ENCODE results near the gene GPC6.

The GPC6 gene

DNA sequence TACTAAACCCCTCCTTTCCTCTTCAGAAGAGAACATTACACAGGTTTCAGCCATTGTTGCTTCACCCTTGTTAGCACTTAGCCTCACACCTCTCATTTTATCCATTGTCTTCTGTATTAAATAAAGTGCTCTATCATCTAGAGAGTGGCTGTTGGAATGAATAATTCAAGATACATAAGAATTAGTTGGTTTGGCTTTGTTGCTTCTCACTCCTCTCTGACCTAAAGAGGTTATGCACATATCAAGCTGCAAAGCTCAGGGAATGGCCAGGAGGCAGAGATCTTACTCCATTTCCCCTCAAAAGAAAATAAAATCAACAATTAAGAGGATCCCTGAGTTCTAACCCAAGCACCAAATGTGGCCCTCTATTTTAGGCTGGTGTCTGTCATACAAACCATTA, 1173.2 kb downstream of the GPC6 start:
- Histone ChIP-seq H4K8ac (ENCODE audit: low read depth, low read length) (no peak overlapping the region), H2AK5ac (ENCODE audit: low read depth, low read length) (no peak overlapping the region), H4K91ac (ENCODE audit: low read depth, low read length, poor library complexity) (no peak overlapping the region), H3K27me3 (ENCODE audit: control insufficient read depth in 3 of 3, insufficient read depth in 3 of 3, low read depth in 1 of 3, low read length in 3 of 3) (no peaks in the 10 kb centered on the region), H3K4ac (ENCODE audit: low read length) (no peak overlapping the region), H3K27ac (replicated peaks; ENCODE audit: low read length) (no peak overlapping the region), H3K18ac (ENCODE audit: low read length) (no peak overlapping the region), H2BK15ac (ENCODE audit: low read length) (no peak overlapping the region), H3K14ac (ENCODE audit: low read length) (no peak overlapping the region), H3K23ac (ENCODE audit: low read depth, low read length, poor library complexity) (no peak overlapping the region), H2BK120ac (ENCODE audit: low read depth, low read length) (no peak overlapping the region), H3K4me1 (ENCODE audit: control insufficient read depth in 2 of 2, insufficient read depth in 1 of 2, low read depth in 1 of 2, low read length in 2 of 2) (peaks cover 0 to 1% of the 10 kb centered on the region in 2 donors), H3K4me3 (ENCODE audit: low read length in 2 of 2) (no peak overlapping the region), H2BK12ac (ENCODE audit: low read length) (no peak overlapping the region), H3K9ac (ENCODE audit: low read depth, low read length, poor library complexity) (no peak overlapping the region), H3K79me1 (ENCODE audit: low read depth, low read length) (no peaks in the 10 kb centered on the region), H3K4me2 (ENCODE audit: insufficient read depth, low read length, poor library complexity, severe bottlenecking) (no peak overlapping the region), H2BK5ac (ENCODE audit: low read length) (no peak overlapping the region), H3K36me3 (replicated peaks in 1 of 2; ENCODE audit: control insufficient read depth in 2 of 2, insufficient read depth in 2 of 2, low read length in 2 of 2) (peaks cover 0 to 1% of the 10 kb centered on the region in 2 donors), H3K9me3 (replicated peaks in 1 of 2; ENCODE audit: control insufficient read depth in 2 of 2, insufficient read depth in 1 of 2, low read depth in 1 of 2, low read length in 2 of 2) (no peaks in the 10 kb centered on the region), H2AFZ (ENCODE audit: low read length) (no peak overlapping the region)
- no peak for DNase-seq (ENCODE audit: low spot score)

DNA sequence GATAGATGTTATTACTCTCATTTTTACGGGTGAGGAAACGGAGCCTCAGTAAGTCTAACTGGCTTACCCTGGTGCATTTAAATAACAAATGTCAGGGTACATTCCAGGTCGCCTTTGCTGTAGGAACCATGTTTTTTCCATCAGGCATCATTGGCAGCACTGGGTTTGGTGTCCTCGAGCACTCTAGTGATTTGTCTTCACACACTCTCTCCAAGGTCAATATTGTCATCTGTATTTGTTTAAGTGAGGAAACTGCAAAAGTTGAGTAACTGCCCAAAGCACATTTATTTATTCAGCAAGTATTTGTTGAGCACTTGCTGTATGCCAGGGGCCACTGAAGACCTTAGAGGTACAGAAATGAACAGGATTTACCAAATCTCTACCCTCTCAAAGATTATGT, 1174.3 kb downstream of the GPC6 start:
- DNase-seq (ENCODE audit: low spot score) = no peak
- no peak overlapping the region for H3K18ac ChIP-seq (ENCODE audit: low read length)
- no peaks in the 10 kb centered on the region for H3K9me3 ChIP-seq (replicated peaks in 1 of 2; ENCODE audit: control insufficient read depth in 2 of 2, insufficient read depth in 1 of 2, low read depth in 1 of 2, low read length in 2 of 2)
- H3K36me3 ChIP-seq (replicated peaks in 1 of 2; ENCODE audit: control insufficient read depth in 2 of 2, insufficient read depth in 2 of 2, low read length in 2 of 2) = peaks cover 0 to 1% of the 10 kb centered on the region in 2 donors
- no peak overlapping the region for H3K14ac ChIP-seq (ENCODE audit: low read length)
- H4K8ac ChIP-seq (ENCODE audit: low read depth, low read length) = no peak overlapping the region
- no peak overlapping the region for H3K4me3 ChIP-seq (ENCODE audit: low read length in 2 of 2)
- H2BK12ac ChIP-seq (ENCODE audit: low read length) = no peak overlapping the region
- no peak overlapping the region for H3K4me2 ChIP-seq (ENCODE audit: insufficient read depth, low read length, poor library complexity, severe bottlenecking)
- H3K79me1 ChIP-seq (ENCODE audit: low read depth, low read length) = no peaks in the 10 kb centered on the region
- no peak overlapping the region for H3K9ac ChIP-seq (ENCODE audit: low read depth, low read length, poor library complexity)
- no peak overlapping the region for H2BK15ac ChIP-seq (ENCODE audit: low read length)
- no peak overlapping the region for H4K91ac ChIP-seq (ENCODE audit: low read depth, low read length, poor library complexity)
- H2AK5ac ChIP-seq (ENCODE audit: low read depth, low read length) = no peak overlapping the region
- no peak overlapping the region for H2AFZ ChIP-seq (ENCODE audit: low read length)
- H3K23ac ChIP-seq (ENCODE audit: low read depth, low read length, poor library complexity) = no peak overlapping the region
- no peak overlapping the region for H2BK5ac ChIP-seq (ENCODE audit: low read length)
- WGBS, 2 donors (ENCODE audit: extremely low coverage in 2 of 2, insufficient read length in 2 of 2, insufficient replicate concordance in 1 of 2) = no CpG with 5 or more reads among the region's 4 CpGs
- H3K27ac ChIP-seq (replicated peaks; ENCODE audit: low read length) = no peak overlapping the region
- no peaks in the 10 kb centered on the region for H3K27me3 ChIP-seq (ENCODE audit: control insufficient read depth in 3 of 3, insufficient read depth in 3 of 3, low read depth in 1 of 3, low read length in 3 of 3)
- H2BK120ac ChIP-seq (ENCODE audit: low read depth, low read length) = no peak overlapping the region
- H3K4ac ChIP-seq (ENCODE audit: low read length) = no peak overlapping the region
- H3K4me1 ChIP-seq (ENCODE audit: control insufficient read depth in 2 of 2, insufficient read depth in 1 of 2, low read depth in 1 of 2, low read length in 2 of 2) = no peaks in the 10 kb centered on the region

DNA sequence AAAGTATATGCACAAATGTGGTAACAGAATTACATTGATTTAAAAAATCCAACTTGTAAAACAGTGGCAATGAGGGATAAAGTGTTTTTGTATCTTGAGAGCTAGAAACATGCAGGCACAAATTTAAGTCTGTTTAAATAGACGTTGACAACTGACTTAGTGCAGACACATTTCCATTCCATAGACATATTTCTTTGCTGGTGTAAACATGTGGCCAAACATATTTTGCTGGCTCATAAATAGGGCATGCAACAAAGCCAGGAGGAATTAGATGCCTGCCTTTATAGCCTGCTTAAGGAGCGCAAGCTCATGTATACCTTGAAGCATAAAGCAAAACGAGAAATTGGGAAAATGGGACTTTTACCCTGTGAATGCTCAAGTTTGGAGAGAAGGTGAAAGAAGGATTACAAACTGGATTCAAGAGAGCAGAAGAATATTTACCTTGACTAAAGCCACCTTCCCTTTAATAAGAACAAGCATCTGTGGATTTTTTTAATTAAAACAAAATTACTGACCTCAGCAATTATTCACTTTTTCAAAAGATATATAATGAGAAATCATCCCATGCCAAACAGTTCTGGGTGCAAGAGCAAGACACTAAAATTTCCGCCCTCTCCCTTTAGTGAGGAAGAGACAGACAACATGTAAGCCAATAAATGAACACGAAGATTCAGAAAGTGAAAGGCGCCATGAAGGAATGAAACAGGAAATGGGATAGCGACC, 1181.9 kb downstream of the GPC6 start:
- Histone ChIP-seq H3K9ac (ENCODE audit: low read depth, low read length, poor library complexity) (no peak overlapping the region), H4K91ac (ENCODE audit: low read depth, low read length, poor library complexity) (no peak overlapping the region), H3K27me3 (ENCODE audit: control insufficient read depth in 3 of 3, insufficient read depth in 3 of 3, low read depth in 1 of 3, low read length in 3 of 3) (no peaks in the 10 kb centered on the region), H3K4me1 (ENCODE audit: control insufficient read depth in 2 of 2, insufficient read depth in 1 of 2, low read depth in 1 of 2, low read length in 2 of 2) (no peaks in the 10 kb centered on the region), H3K18ac (ENCODE audit: low read length) (no peak overlapping the region), H3K27ac (replicated peaks; ENCODE audit: low read length) (no peak overlapping the region), H3K4me3 (ENCODE audit: low read length in 2 of 2) (no peak overlapping the region), H3K9me3 (replicated peaks in 1 of 2; ENCODE audit: control insufficient read depth in 2 of 2, insufficient read depth in 1 of 2, low read depth in 1 of 2, low read length in 2 of 2) (no peaks in the 10 kb centered on the region), H2BK120ac (ENCODE audit: low read depth, low read length) (no peak overlapping the region), H2AFZ (ENCODE audit: low read length) (no peak overlapping the region), H2BK12ac (ENCODE audit: low read length) (no peak overlapping the region), H3K14ac (ENCODE audit: low read length) (no peak overlapping the region), H3K79me1 (ENCODE audit: low read depth, low read length) (no peaks in the 10 kb centered on the region), H2AK5ac (ENCODE audit: low read depth, low read length) (no peak overlapping the region), H2BK15ac (ENCODE audit: low read length) (no peak overlapping the region), H4K8ac (ENCODE audit: low read depth, low read length) (no peak overlapping the region), H3K36me3 (replicated peaks in 1 of 2; ENCODE audit: control insufficient read depth in 2 of 2, insufficient read depth in 2 of 2, low read length in 2 of 2) (no peaks in the 10 kb centered on the region), H2BK5ac (ENCODE audit: low read length) (no peak overlapping the region), H3K23ac (ENCODE audit: low read depth, low read length, poor library complexity) (no peak overlapping the region), H3K4ac (ENCODE audit: low read length) (no peak overlapping the region), H3K4me2 (ENCODE audit: insufficient read depth, low read length, poor library complexity, severe bottlenecking) (no peak overlapping the region)
- WGBS, 2 donors (ENCODE audit: extremely low coverage in 2 of 2, insufficient read length in 2 of 2, insufficient replicate concordance in 1 of 2) = no CpG with 5 or more reads among the region's 7 CpGs
- DNase-seq (ENCODE audit: low spot score) = no peak

DNA sequence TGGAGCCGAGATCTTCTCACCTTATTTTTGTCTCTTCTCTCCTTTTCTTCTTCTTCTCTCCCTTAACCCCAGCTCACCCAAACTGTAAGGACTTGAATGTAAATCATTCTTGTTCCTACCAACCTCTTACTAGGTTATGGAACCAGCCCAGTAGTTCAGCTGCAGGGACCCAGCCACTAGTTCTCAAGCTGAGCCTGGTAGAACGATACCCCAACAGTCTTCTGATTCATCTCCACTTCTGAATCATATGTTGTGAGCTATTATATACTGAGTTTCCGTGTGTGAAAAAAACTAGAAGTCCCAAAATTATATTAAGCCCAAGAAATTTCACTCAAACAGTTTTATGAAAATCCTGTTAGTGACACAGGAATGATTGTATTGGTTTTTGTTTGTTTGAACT, 1185.1 kb downstream of the GPC6 start:
- H3K27ac ChIP-seq (replicated peaks; ENCODE audit: low read length) = no peak overlapping the region
- H4K91ac ChIP-seq (ENCODE audit: low read depth, low read length, poor library complexity) = no peak overlapping the region
- no peak overlapping the region for H4K8ac ChIP-seq (ENCODE audit: low read depth, low read length)
- no peak overlapping the region for H3K18ac ChIP-seq (ENCODE audit: low read length)
- no peaks in the 10 kb centered on the region for H3K79me1 ChIP-seq (ENCODE audit: low read depth, low read length)
- no peak overlapping the region for H2BK12ac ChIP-seq (ENCODE audit: low read length)
- H3K9ac ChIP-seq (ENCODE audit: low read depth, low read length, poor library complexity) = no peak overlapping the region
- no peak overlapping the region for H3K14ac ChIP-seq (ENCODE audit: low read length)
- H2BK15ac ChIP-seq (ENCODE audit: low read length) = no peak overlapping the region
- no peak overlapping the region for H2BK120ac ChIP-seq (ENCODE audit: low read depth, low read length)
- H3K23ac ChIP-seq (ENCODE audit: low read depth, low read length, poor library complexity) = no peak overlapping the region
- H3K9me3 ChIP-seq (replicated peaks in 1 of 2; ENCODE audit: control insufficient read depth in 2 of 2, insufficient read depth in 1 of 2, low read depth in 1 of 2, low read length in 2 of 2) = no peaks in the 10 kb centered on the region
- peaks cover 0 to 4% of the 10 kb centered on the region in 2 donors for H3K4me1 ChIP-seq (ENCODE audit: control insufficient read depth in 2 of 2, insufficient read depth in 1 of 2, low read depth in 1 of 2, low read length in 2 of 2)
- H3K27me3 ChIP-seq (ENCODE audit: control insufficient read depth in 3 of 3, insufficient read depth in 3 of 3, low read depth in 1 of 3, low read length in 3 of 3) = no peaks in the 10 kb centered on the region
- no peak overlapping the region for H2AK5ac ChIP-seq (ENCODE audit: low read depth, low read length)
- H3K4ac ChIP-seq (ENCODE audit: low read length) = no peak overlapping the region
- H3K4me3 ChIP-seq (ENCODE audit: low read length in 2 of 2) = no peak overlapping the region
- no peak overlapping the region for H2AFZ ChIP-seq (ENCODE audit: low read length)
- DNase-seq (ENCODE audit: low spot score) = no peak
- no peaks in the 10 kb centered on the region for H3K36me3 ChIP-seq (replicated peaks in 1 of 2; ENCODE audit: control insufficient read depth in 2 of 2, insufficient read depth in 2 of 2, low read length in 2 of 2)
- no peak overlapping the region for H3K4me2 ChIP-seq (ENCODE audit: insufficient read depth, low read length, poor library complexity, severe bottlenecking)
- no peak overlapping the region for H2BK5ac ChIP-seq (ENCODE audit: low read length)
- WGBS, 2 donors (ENCODE audit: extremely low coverage in 2 of 2, insufficient read length in 2 of 2, insufficient replicate concordance in 1 of 2) = no CpG with 5 or more reads among the region's 3 CpGs

Data from neuronal stem cell (in vitro differentiated cells).